IPS-20b (cell line): Measurements from ENCODE around the gene SOCS7.
A peak's percentile ranks its signal among the peaks of the same experiment; 100 is the strongest.

Experiments
- H3K27ac ChIP-seq: one replicate; pipeline ENCODE4 v1.5.1; 2013; ENCODE audit warnings: low read length
- H3K27me3 ChIP-seq: 2 replicates; pipeline ENCODE4 v1.6.1; 2013; ENCODE audit warnings: mild to moderate bottlenecking, low read length, inconsistent platforms; ENCODE audit not compliant: insufficient read depth
- H3K36me3 ChIP-seq: 2 replicates; pipeline ENCODE4 v1.6.1; 2013; ENCODE audit warnings: low read depth, mild to moderate bottlenecking, inconsistent platforms, low read length, moderate library complexity; ENCODE audit not compliant: insufficient read depth
- H3K4me1 ChIP-seq: 2 replicates; pipeline ENCODE4 v1.6.1; 2013; ENCODE audit warnings: mild to moderate bottlenecking, control low read depth, inconsistent platforms, low read length, moderate library complexity; ENCODE audit not compliant: insufficient read depth
- H3K4me3 ChIP-seq: 2 replicates; pipeline ENCODE4 v1.5.1; 2013; ENCODE audit warnings: mild to moderate bottlenecking, low read length, inconsistent platforms
- H3K9ac ChIP-seq: 2 replicates; pipeline ENCODE4 v1.6.1; 2013; ENCODE audit warnings: low read depth, mild to moderate bottlenecking, inconsistent platforms, low read length, moderate library complexity
- H3K9me3 ChIP-seq: 2 replicates; pipeline ENCODE4 v1.6.1; 2013; ENCODE audit warnings: mild to moderate bottlenecking, low read depth, low read length, inconsistent platforms; ENCODE audit not compliant: insufficient read depth

The SOCS7 gene

GRCh38 chr17:38341035-38341721 is 10.5 kb upstream of the SOCS7 start:
- Histone ChIP-seq H3K27me3 (no peaks in the 10 kb centered on the region), H3K27ac (no peak overlapping the region), H3K9me3 (no peaks in the 10 kb centered on the region), H3K36me3 (no peaks in the 10 kb centered on the region), H3K4me1 (peaks cover 7% of the 10 kb centered on the region; the same call in 1 of the 2 replicates), H3K4me3 (no peak overlapping the region), H3K9ac (no peak overlapping the region)

GRCh38 chr17:38342886-38343607 is 8.6 kb upstream of the SOCS7 start:
- H3K27me3 ChIP-seq, result no peaks in the 10 kb centered on the region
- peaks cover 7% of the 10 kb centered on the region; the same call in 1 of the 2 replicates for H3K4me1 ChIP-seq
- H3K4me3 ChIP-seq, result no peak overlapping the region
- no peaks in the 10 kb centered on the region for H3K36me3 ChIP-seq
- no peak overlapping the region for H3K9ac ChIP-seq
- H3K9me3 ChIP-seq, result no peaks in the 10 kb centered on the region
- no peak overlapping the region for H3K27ac ChIP-seq

GRCh38 chr17:38343608-38344419 is 7.8 kb upstream of the SOCS7 start, which contains the start of gene GPR179:
Gene GPR179, minus strand, starts transcription at chr17:38343956. Its CDS starts 167 bp downstream, at chr17:38343789.
- H3K4me3 ChIP-seq, result no peak within 1 kb of the TSS
- no peaks in the 10 kb centered on the region for H3K36me3 ChIP-seq
- no peak within 1 kb of the TSS for H3K27ac ChIP-seq
- no peak within 1 kb of the TSS for H3K9ac ChIP-seq
- peaks cover 7% of the 10 kb centered on the region; the same call in 1 of the 2 replicates for H3K4me1 ChIP-seq
- no peaks in the 10 kb centered on the region for H3K27me3 ChIP-seq
- H3K9me3 ChIP-seq, result no peaks in the 10 kb centered on the region

- Histone ChIP-seq H3K27me3 (no peaks in the 10 kb centered on the region), H3K4me1 (peaks cover 7% of the 10 kb centered on the region; the same call in 1 of the 2 replicates), H3K9me3 (no peaks in the 10 kb centered on the region), H3K4me3 (no peak overlapping the region), H3K36me3 (no peaks in the 10 kb centered on the region), H3K27ac (no peak overlapping the region), H3K9ac (no peak overlapping the region)
These were observed 7.3 kb upstream of the SOCS7 start for GRCh38 chr17:38344420-38344745.

GRCh38 chr17:38345743-38346142 is 5.9 kb upstream of the SOCS7 start:
- Histone ChIP-seq H3K4me3 (no peak overlapping the region), H3K9me3 (no peaks in the 10 kb centered on the region), H3K27ac (no peak overlapping the region), H3K9ac (no peak overlapping the region), H3K27me3 (no peaks in the 10 kb centered on the region), H3K4me1 (peaks cover 7% of the 10 kb centered on the region; the same call in 1 of the 2 replicates), H3K36me3 (no peaks in the 10 kb centered on the region)

GRCh38 chr17:38349097-38349730 is 2.4 kb upstream of the SOCS7 start:
- Histone ChIP-seq H3K4me3 (no peak overlapping the region), H3K4me1 (no peaks in the 10 kb centered on the region), H3K9ac (no peak overlapping the region), H3K36me3 (no peaks in the 10 kb centered on the region), H3K27ac (no peak overlapping the region), H3K9me3 (no peaks in the 10 kb centered on the region), H3K27me3 (peaks cover 7% of the 10 kb centered on the region)

GRCh38 chr17:38350035-38350434 is 1.6 kb upstream of the SOCS7 start:
- H3K9me3 ChIP-seq, result no peaks in the 10 kb centered on the region
- H3K27ac ChIP-seq, result no peak overlapping the region
- no peaks in the 10 kb centered on the region for H3K36me3 ChIP-seq
- H3K4me1 ChIP-seq, result no peaks in the 10 kb centered on the region
- peak overlapping the region; percentile 13; the same call in 1 of the 2 replicates for H3K9ac ChIP-seq
- peaks cover 7% of the 10 kb centered on the region for H3K27me3 ChIP-seq
- H3K4me3 ChIP-seq, result no peak overlapping the region

GRCh38 chr17:38352245-38353085 is 821 bp downstream of the SOCS7 start:
- Histone ChIP-seq H3K4me3 (peak overlapping the region; percentile 81), H3K27me3 (peaks cover 7% of the 10 kb centered on the region), H3K4me1 (no peaks in the 10 kb centered on the region), H3K36me3 (no peaks in the 10 kb centered on the region), H3K9me3 (no peaks in the 10 kb centered on the region), H3K27ac (no peak overlapping the region), H3K9ac (peak overlapping the region; percentile 61; the same call in 1 of the 2 replicates)

GRCh38 chr17:38353086-38353604 is 1.5 kb downstream of the SOCS7 start:
- H3K4me3 ChIP-seq, result peak overlapping the region; percentile 81
- H3K4me1 ChIP-seq, result no peaks in the 10 kb centered on the region
- H3K27me3 ChIP-seq, result peaks cover 7% of the 10 kb centered on the region
- H3K9ac ChIP-seq, result peak overlapping the region; percentile 61; the same call in 1 of the 2 replicates
- H3K36me3 ChIP-seq, result no peaks in the 10 kb centered on the region
- H3K9me3 ChIP-seq, result no peaks in the 10 kb centered on the region
- H3K27ac ChIP-seq, result no peak overlapping the region

- Histone ChIP-seq H3K36me3 (no peaks in the 10 kb centered on the region), H3K27me3 (peaks cover 7% of the 10 kb centered on the region), H3K27ac (no peak overlapping the region), H3K4me1 (no peaks in the 10 kb centered on the region), H3K9me3 (no peaks in the 10 kb centered on the region), H3K9ac (no peak overlapping the region), H3K4me3 (peak overlapping the region; percentile 41)
These were observed 2.0 kb downstream of the SOCS7 start for GRCh38 chr17:38353668-38354067.
